Anterior cingulate cortex (tissue), 58 donors: ENCODE data around the gene TRIM65.

Source experiments
- DNase-seq, 58 donors: peaks; one replicate each; lab custom pipeline; 2025; lab: John Stamatoyannopoulos, UW

Gene TRIM65

DNA sequence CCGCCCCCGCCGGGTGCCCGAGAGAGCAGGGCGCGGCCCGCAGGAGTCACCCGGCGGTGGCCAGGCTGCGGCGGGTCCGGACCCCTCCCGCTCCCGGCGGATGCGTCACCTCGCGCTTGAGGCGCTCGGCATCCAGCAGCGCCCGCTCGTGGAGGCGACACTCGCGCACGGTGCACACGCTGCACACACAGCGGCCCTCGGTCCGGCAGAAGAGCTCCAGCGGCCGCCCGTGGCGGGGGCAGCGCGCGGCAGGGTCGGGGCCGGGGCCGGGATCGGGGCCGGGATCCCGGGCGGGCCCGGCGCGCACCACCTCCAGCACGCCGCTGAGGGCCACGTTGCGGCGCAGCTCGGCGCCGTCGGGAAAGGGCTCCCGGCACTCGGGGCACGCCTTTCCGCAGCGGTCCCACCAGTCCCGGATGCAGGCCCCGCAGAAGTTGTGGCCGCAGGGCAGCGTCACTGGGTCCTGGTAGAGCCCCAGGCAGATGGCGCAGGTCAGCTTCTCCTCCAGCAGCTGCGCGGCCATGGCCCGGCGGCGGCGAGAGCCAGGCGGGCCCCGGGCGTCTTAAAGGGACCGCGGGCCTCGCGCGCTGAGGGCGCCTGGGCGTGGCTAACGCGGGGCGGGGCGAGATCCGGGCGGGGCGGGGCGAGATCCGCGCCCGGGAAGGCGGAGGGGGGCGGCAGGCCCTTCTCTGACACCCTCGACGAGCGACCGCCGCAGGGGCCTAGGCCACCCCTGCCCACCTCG, at the start of gene TRIM65:
TRIM65 (minus strand) TSS at position 537 of the 745 bp plus-strand sequence; CDS start at position 523, 14 bp downstream.
- DNase-seq, result peak in 56 of 58 donors; percentile 35 to 88 (median 73)

DNA sequence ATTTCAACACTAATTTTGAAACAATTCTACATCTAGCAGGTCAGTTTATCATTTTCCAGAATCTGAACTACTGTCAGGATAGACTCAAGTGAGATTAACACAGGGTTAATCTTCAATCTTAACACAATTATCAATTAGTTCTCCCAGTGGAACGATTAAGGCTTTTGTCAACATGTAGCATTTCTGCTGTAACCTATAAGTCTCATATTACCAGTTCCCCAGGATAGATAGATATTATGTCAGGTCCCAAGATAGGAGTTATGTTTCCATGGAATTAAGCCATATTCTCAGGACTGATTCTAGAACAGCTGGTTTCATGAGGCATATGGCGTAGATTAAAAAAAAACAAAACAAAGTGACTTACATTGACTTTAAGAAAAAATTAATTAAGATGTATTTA, 48.5 kb upstream of the TRIM65 start:
- no peak for DNase-seq

DNA sequence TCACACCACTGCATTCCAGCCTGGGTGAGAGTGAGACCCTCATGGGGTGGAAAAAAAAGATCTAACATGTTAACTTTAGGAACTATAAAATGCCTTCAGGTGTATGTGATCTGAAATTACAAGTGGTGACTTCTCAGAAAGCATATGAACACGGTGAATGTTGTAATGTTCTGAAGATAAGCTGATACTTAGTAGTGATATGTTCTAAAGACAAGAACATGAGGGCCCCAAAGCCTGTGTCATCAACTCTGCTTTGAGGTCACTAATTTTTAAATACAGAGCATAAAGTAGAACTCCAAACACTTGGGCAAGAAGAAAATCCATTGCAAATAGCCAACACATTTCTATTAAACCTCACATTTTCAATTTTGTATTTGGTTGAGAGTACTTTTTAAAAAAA, 46.7 kb upstream of the TRIM65 start:
- no peak for DNase-seq

GRCh38 chr17:75942473-75942872, 45.7 kb upstream of the TRIM65 start:
- no peak for DNase-seq

GRCh38 chr17:75941442-75941819, 44.7 kb upstream of the TRIM65 start:
- no peak for DNase-seq

DNA sequence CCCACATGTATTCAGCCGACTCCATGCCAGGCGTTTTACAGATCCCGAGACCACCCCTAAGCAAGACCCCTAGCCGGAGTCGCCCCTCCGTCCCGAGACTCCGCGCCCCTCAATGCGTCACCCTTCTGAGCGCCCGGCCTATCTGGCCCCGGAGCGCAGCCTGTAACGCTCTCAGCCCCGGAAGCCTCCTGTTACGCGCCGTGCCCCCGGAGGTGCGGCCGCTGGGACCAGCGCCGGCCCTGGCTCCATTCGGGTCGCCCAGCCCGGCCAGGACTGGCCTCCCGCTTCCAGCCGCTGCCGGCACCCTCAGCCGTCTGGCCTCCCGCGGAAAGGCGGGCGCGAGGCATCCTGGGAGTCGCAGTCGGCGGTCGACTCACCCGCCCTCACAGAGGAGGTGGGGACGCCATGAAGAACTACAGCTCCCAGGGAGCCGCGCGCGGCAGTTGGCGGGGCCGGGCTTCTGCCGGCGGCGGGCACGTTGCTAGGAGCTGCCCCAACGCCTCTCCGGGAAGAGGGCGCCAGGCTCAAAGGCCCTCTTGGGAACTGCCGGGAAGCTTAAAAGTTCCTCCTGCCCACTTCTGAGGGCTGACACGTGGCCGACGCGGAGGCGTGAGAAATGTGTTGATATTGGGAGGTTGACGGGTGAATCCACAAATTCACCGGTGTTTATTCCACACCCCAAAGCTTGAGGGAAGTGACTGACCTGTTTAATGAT, 44.1 kb upstream of the TRIM65 start, which contains the start of gene FBF1:
FBF1 (minus strand) TSS at position 316 of the 715 bp plus-strand sequence. CDS start 2,893 bp downstream, outside the sequence.
- peak; percentile 50 to 98 (median 93) for DNase-seq

DNA sequence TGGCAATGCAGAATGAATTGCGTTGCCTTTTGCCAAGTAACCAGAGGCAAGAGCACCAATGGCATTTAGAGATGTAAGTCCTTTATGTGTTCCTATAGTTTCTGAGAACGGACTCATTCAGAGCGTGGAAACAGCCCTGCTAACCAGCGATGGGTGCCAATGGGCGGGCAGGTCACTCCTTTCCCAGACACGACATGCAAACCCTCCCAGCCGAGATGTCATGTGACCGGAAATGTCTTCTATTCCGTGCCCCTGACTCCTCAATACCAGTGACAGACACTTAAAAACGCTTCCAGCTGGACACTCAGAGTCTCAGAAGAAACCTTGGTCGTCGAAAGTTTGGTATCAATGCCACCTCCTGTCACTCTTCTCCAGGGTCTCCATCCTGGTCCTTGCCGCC, 40.9 kb upstream of the TRIM65 start:
- DNase-seq, result no peak

GRCh38 chr17:75933808-75934207, 37.1 kb upstream of the TRIM65 start:
- DNase-seq, result no peak

- DNase-seq, result no peak
Observed at GRCh38 chr17:75932852-75933251, 36.1 kb upstream of the TRIM65 start.

GRCh38 chr17:75931062-75931461, 34.3 kb upstream of the TRIM65 start:
- no peak for DNase-seq

DNA sequence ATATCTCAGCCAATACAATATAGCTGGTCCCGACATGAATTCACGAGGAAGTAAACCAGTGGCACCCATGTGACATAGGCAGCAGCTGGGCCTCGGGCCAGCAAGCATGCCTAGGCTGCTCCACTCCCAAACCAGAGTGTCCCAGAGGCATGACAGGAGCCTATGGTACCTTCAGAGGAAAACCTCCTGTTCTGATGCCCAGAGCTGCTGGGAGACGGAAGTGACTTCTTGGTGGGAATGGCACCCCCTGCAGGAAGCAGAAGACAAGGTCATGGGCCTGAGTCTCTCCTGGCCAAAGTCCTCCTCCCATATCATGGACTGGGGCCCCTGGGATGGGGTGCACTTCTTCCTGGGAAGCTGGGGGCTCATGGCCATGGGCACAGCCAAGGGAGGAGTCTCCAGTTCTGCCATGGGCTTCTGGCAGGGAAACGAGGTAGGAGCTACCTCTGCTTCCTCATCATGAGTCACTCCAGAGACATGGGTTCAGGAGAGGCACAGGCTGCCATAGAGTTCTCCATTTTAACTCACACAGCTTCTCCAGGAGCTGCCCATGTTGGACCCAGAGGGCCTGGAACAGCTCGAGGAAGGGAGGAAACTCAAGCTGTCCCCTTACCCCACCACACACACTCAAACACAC, 30.7 kb upstream of the TRIM65 start:
- DNase-seq, result no peak

DNA sequence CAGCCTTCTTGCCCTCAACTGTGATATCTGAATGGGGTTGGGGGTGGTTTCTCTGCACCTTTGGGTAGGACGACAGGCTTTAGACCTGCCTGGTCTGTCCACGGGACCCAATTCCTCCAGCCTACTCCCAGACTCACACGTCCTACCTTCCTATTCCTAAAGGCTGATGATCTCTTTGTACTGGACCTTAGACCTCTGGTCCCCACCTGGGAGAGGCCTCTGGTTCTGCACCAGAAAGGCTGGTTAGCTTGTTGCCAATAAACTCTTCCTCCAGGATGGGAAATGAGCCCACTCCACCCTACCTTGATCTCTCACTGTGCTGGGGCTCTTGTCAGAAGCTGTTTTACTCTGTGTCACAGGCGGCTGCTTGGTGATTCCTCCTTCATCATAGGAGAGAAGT, 29.7 kb upstream of the TRIM65 start:
- no peak for DNase-seq

GRCh38 chr17:75925912-75926311, 29.2 kb upstream of the TRIM65 start:
- DNase-seq, result no peak

DNA sequence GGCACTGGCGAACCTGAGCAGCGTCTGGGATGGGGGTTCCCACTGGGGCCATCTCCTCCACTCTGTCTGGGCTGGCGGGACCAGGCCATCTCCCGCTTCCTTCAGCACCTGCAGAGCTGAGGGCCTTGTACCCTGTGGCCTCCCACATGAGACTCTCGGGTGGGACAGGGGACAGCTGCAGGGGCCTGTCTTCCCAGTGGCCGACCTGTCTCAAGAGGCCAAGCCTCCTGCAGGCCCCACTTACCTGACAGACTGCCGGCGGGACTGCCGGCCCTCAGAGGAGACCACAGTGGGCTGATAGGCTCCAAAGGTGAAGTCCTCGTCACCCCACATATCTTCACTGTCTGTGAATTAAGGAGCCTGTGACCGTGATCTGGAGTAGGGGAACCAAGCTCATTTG, 28.4 kb upstream of the TRIM65 start:
- no peak for DNase-seq

DNA sequence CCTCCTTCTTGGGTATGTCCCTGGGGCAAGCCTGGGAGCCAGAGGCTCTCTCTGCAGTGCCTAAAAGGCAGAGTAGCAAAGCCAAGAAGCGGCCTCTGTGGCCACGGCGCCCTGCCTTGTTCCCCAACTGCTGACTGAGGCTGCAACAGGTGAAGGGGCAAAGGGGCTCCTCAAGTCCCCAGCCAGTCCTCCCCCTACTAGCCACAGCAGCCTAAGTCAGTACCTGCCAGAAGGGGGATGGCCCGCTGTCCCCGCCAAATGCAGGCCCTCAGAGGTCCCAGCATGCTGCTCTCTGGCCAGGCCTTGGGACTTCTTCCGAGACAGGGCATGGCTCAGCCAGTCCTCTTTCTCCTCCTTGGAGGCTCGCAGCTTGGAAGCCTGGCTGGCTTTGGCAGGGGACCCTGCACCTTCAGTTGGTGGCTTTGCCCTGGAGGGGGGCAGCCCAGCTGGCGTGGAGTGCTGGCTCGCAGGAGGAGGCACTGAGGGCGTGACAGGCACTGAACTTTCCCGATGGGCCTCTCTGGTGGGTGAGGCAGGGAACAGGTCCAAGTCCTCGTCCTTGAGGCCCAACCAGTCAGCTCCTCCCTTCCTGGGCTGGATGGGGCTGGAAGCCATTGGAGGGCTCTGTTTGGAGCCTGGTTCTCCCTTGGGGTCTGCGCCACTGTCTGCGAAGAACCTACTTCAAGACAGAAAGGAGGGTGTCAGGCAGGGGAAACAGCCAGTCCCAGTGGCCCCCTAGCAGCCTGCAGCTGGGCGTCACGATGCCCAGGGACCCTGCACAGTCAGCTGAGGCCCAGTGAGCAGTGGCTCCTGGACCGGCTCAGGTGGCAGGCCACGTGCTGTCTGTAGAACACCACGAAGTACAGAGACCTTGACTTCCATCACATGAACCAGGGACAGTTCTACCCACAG, 26.5 kb upstream of the TRIM65 start:
- no peak for DNase-seq

DNA sequence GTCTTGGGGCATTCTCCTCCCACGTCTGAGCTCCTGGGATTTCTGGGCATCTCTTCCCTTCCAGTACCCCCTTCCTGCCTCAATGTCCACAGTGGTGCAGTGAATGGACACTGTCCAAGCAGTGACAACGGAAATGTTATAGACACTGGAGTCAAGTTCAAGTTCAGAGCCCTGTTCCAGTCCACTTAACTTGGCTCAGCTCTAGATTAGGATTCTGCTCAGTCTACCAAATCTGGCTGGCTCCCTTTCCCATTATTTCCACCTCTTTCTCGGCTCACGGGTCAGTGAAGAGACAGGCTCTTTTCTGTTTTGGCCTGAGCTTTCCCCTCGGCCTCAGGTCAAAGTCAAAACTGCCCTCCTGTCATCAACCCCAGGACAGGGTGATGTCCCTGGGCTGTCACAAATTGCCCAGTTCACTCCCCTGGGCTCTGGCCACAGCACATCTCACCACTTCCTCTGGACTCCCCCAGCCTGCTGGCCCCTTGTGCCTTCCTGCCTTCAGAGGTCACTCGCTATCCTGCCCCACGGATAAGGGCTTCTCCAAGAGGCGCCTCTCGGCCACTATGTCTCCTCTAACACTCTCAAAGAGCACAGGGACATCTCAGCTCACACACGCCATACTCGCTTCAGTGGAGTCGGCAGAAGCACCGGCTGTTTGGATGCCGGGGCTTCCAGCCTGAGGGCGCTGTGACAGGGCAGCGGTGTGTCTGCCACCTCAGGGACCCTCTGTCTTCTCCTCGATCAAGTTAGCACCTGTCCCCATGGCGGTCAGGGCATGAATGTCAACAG, 25.6 kb upstream of the TRIM65 start:
- DNase-seq, result no peak

GRCh38 chr17:75921596-75921995, 24.8 kb upstream of the TRIM65 start:
- no peak for DNase-seq

DNA sequence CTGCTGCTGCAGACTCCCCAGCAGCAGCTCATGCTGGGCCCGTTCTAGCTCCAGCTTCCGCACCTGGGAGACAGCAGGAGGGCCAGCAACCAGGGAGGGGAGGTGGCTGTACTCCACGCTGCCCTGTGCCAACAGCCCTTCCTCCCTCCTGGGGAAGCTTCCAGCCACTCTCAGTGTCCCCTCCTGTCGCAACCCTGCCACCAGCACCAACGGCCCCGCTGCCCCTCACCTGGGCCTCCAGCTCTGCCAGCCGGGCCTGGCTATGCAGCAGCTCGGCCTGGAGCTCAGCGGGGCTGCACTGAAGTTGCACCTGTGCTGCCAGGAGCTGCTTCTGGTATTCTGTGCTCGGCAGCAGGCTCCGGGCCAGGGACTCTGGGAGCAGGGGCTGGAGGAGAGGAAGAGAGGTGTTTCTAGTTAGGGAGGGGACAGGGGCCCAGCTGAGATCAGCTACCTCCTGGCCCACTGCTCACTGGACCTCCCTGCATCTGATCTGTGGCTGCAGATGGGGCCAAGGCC, 23.4 kb upstream of the TRIM65 start:
- DNase-seq, result no peak

- DNase-seq, result no peak
Observed at GRCh38 chr17:75919611-75920010, 22.9 kb upstream of the TRIM65 start.
